GM13976 (cell line): Measurements from ENCODE around the gene DNAI2.

Source experiments
- DNase-seq: peaks from one replicate; pipeline ENCODE4 v3.0.0; 2012; ENCODE audit warnings: low spot score
- CTCF ChIP-seq: IDR thresholded peaks from 2 replicates; pipeline ENCODE4 v1.5.1; 2012; ENCODE audit warnings: borderline replicate concordance, mild to moderate bottlenecking; ENCODE audit not compliant: insufficient read depth; ENCODE audit errors: extremely low read depth, missing control alignments, control extremely low read depth
- in situ Hi-C: fragments of 300-500 bp; cut with MboI; formaldehyde crosslinking; loops from one replicate; pipeline ENCODE4 v1.12.0; 2022; ENCODE audit warnings: low sequenced_read_pairs, mixed read lengths, inconsistent platforms; ENCODE audit not compliant: unreplicated experiment

DNAI2 gene

GRCh38 chr17:74231928-74232907 lies 41.8 kb upstream of the DNAI2 start:
- in situ Hi-C loops = no loop called here
- no peak for TF ChIP-seq CTCF
- no peak for DNase-seq

DNA sequence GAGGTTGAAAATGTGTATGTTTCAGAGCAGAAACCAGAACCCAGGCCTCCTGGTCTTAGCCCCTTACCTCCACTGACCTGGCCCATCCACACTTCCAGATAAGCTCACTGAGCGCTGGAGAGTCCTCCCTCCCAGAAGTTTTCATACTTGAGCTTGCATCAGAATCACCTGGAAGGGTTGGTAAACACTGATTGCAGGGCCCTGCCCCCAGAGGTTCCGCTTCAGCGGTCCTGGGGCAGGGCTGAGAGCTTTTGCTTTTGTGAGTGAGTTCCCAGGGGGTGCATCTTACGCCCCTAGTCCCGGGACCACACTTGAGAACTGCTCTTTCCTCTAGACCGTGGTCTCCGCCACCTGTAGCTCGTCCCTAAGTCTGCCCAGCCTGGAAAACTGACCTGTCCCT lies 40.1 kb upstream of the DNAI2 start:
- in situ Hi-C loops = no loop called here
- TF ChIP-seq CTCF = no peak
- DNase-seq = no peak

DNA sequence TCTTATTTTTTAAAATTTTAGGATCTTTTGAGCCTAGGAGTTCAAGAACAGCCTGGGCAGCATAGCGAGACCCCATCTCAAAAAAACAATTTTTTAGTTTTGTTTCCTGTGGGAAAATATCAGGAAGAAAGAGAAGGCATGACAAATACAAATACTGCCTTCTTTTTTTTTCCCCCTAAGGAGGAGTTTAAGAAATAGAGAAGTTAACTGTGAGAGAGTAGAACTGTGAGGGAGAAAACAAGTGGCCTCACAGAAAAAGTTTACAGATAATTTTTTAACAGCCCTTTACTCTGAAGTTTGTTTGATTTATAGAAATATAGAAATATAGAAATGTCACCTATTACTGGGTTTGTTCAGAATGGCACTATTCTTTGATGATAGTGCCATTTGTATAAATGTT lies 39.5 kb upstream of the DNAI2 start:
- no peak for TF ChIP-seq CTCF
- DNase-seq = no peak
- in situ Hi-C loops = no loop called here

GRCh38 chr17:74235040-74235581 lies 38.9 kb upstream of the DNAI2 start:
- TF ChIP-seq CTCF = no peak
- no peak for DNase-seq
- in situ Hi-C loops = no loop called here

DNA sequence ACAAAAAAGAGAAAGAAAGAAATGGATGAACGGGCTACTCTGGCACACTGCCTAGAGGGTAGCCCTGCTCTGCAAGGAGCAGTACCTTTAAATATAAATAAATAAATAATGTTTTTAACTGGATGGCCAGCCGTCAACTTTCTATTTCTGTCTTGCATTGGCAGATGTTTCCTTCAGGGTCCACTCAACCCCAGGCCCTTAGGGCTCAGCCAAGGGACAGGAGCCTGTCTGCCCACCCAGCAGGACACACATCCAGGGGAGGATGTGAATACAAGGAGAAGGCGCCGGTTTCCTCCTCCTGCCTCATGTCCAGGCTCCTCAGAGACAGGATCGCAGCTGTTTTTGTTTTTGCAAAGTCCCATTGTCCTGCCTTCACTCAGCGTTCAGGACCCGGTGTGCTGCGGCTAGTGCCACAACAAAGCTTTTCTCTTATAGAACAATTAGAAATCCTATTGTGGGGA lies 38.1 kb upstream of the DNAI2 start:
- no peak for DNase-seq
- in situ Hi-C loops = no loop called here
- TF ChIP-seq CTCF = no peak

DNA sequence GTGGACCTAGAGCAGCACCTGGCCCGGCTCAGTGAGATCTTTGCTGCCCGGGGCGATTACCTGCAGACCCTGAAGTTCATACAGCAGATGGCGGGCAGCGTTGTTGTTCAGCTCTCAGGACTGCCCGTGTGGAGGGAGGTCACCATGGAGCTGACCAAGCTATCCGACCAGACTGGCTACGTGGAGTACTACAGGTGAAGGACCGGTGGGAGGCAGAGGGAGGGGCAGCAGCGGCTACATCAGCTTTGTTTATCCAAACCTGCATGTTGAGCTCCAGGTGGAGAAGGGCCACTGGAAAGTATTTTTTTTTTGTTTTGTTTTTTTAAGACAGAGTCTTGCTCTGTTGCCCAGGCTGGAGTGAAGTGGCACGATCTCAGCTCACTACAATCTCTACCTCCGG lies 36.7 kb upstream of the DNAI2 start:
- no peak for TF ChIP-seq CTCF
- no peak for DNase-seq

GRCh38 chr17:74239172-74239571 lies 34.9 kb upstream of the DNAI2 start:
- TF ChIP-seq CTCF = no peak
- in situ Hi-C loops = no loop called here
- DNase-seq = no peak

More for the DNA sequence above, 36.7 kb upstream of the DNAI2 start:
- in situ Hi-C loops = no loop called here
